ENCODE measurements around the gene TOM1L2.

DNA sequence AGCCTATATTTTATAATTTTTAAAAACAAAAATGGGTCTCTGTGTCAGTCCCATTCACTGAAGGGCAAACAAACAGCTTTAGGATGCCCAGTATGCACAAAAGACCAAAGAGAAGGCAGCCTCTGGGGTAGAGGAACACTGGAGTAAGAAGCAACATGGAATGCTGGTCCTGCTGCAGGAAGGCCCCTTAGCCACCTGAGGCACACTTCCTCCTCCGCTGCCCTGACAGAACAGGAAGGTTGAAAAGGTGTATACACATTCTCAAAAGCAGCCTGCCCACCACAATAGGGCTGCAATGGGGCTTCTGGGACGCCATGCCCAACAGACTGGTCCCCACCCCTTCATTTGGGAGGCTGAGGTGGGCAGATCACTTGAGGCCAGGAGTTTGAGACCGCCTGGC is 19.5 kb downstream of the TOM1L2 start:
- TF ChIP-seq POLR2AphosphoS5 (IDR thresholded peaks at IDR 0.05) (no peak), EP300 (IDR thresholded peaks at IDR 0.05) (no peak)
- TF ChIP-seq, protein P1, sequence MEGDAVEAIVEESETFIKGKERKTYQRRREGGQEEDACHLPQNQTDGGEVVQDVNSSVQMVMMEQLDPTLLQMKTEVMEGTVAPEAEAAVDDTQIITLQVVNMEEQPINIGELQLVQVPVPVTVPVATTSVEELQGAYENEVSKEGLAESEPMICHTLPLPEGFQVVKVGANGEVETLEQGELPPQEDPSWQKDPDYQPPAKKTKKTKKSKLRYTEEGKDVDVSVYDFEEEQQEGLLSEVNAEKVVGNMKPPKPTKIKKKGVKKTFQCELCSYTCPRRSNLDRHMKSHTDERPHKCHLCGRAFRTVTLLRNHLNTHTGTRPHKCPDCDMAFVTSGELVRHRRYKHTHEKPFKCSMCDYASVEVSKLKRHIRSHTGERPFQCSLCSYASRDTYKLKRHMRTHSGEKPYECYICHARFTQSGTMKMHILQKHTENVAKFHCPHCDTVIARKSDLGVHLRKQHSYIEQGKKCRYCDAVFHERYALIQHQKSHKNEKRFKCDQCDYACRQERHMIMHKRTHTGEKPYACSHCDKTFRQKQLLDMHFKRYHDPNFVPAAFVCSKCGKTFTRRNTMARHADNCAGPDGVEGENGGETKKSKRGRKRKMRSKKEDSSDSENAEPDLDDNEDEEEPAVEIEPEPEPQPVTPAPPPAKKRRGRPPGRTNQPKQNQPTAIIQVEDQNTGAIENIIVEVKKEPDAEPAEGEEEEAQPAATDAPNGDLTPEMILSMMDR (IDR thresholded peaks at IDR 0.05), result no peak

Data from stomach (tissue), 4 donors.